DMS53 treated with DMSO at 0.1 percent for 48 hours (cell line): Measurements from ENCODE around the gene NCOA1.
"Not testable (repeated sequence)": the region's sequence is repeated elsewhere in the genome, so short reads cannot be mapped to it uniquely, and the experiment has no call there.

ENCODE experiments used
- DNase-seq: peaks from one replicate; lab custom pipeline; 2025; ENCODE audit not compliant: unreplicated experiment; lab: John Stamatoyannopoulos, UW

The NCOA1 gene

GRCh38 chr2:24532057-24532456, 41.0 kb downstream of the NCOA1 start:
- DNase-seq, result not testable (repeated sequence)

GRCh38 chr2:24533574-24533973, 42.5 kb downstream of the NCOA1 start:
- DNase-seq, result not testable (repeated sequence)

GRCh38 chr2:24538720-24539119, 47.7 kb downstream of the NCOA1 start:
- DNase-seq, result no peak

GRCh38 chr2:24539258-24539657, 48.2 kb downstream of the NCOA1 start:
- no peak for DNase-seq

GRCh38 chr2:24540011-24540477, 49.0 kb downstream of the NCOA1 start:
- DNase-seq, result no peak

- no peak for DNase-seq
These were observed 50.6 kb downstream of the NCOA1 start for GRCh38 chr2:24541621-24542020.

- no peak for DNase-seq
These were observed 51.3 kb downstream of the NCOA1 start for GRCh38 chr2:24542269-24542872.

- DNase-seq, result no peak
These were observed 52.2 kb downstream of the NCOA1 start for GRCh38 chr2:24543252-24543651.

- no peak for DNase-seq
These were observed 53.5 kb downstream of the NCOA1 start for GRCh38 chr2:24544456-24545115.

GRCh38 chr2:24546669-24547068, 55.6 kb downstream of the NCOA1 start:
- no peak for DNase-seq

- DNase-seq, result no peak
These were observed 57.0 kb downstream of the NCOA1 start for GRCh38 chr2:24548058-24548457.

GRCh38 chr2:24550301-24550700, 59.2 kb downstream of the NCOA1 start:
- not testable (repeated sequence) for DNase-seq

- DNase-seq, result no peak
These were observed 60.0 kb downstream of the NCOA1 start for GRCh38 chr2:24551016-24551415.

GRCh38 chr2:24552836-24553235, 61.8 kb downstream of the NCOA1 start:
- no peak for DNase-seq

GRCh38 chr2:24558781-24559472, 67.9 kb downstream of the NCOA1 start:
- DNase-seq, result no peak

- no peak for DNase-seq
These were observed 68.5 kb downstream of the NCOA1 start for GRCh38 chr2:24559473-24560113.

GRCh38 chr2:24565537-24565936, 74.5 kb downstream of the NCOA1 start:
- DNase-seq, result no peak

- no peak for DNase-seq
These were observed 75.2 kb downstream of the NCOA1 start for GRCh38 chr2:24566209-24566608.

GRCh38 chr2:24566630-24567029, 75.6 kb downstream of the NCOA1 start:
- no peak for DNase-seq

GRCh38 chr2:24568551-24568950, 77.5 kb downstream of the NCOA1 start:
- no peak for DNase-seq

GRCh38 chr2:24569565-24569964, 78.5 kb downstream of the NCOA1 start:
- not testable (repeated sequence) for DNase-seq

- no peak for DNase-seq
These were observed 79.2 kb downstream of the NCOA1 start for GRCh38 chr2:24570225-24570624.
